HCT116 (cell line): ENCODE data around the gene HTR5A. TPM values are rescaled to one million over a fixed set of nuclear protein-coding genes. Genes with fewer than 3 reads are reported as not detected.

Experiments used
- ATAC-seq: fragments of 200-7000 bp; cut with Tn5 transposase; 2 replicates; pipeline ENCODE4 v1.9.1; 2020; ENCODE audit warnings: mild to moderate bottlenecking, moderate library complexity
- BruUV-seq: library from RNA; stranded (reverse); fragments of 400-500 nt; replicated peaks from 2 replicates; lab custom pipeline; 2021; lab: Mats Ljungman, UMichigan
- CTCF ChIA-PET: fragments of 300-600 bp; sonication (Branson Sonifier 250); formaldehyde crosslinking; loops from one replicate; lab custom pipeline; 2021; ENCODE audit warnings: antibody characterized with exemption; lab: Charles Lee
- POLR2A ChIA-PET: fragments of 300-600, 350-600 bp; sonication (Branson Sonifier 250); formaldehyde crosslinking; loops from one replicate; lab custom pipeline; 2021; ENCODE audit warnings: antibody characterized with exemption; lab: Charles Lee
- RAD21 ChIA-PET, 2 experiments: fragments of 300-600 bp; sonication (Branson Sonifier 250); formaldehyde crosslinking; loops; one replicate each; lab custom pipeline; 2023; ENCODE audit warnings: low total read pairs in 2 of 2; ENCODE audit not compliant: uncharacterized antibody in 2 of 2, unreplicated experiment in 2 of 2, low non-redundant PET in 1 of 2; lab: Charles Lee
- DNase-seq: peaks from one replicate; pipeline ENCODE4 v3.0.0-alpha.2; 2010; ENCODE audit warnings: low read depth, low spot score
- H2AFZ ChIP-seq: fragments of 200-600 bp; shearing (Covaris generic), sonication (generic); 2 replicates; pipeline ENCODE4 v1.6.1; 2017; ENCODE audit warnings: low read depth, mixed run types, mixed read lengths, antibody characterized with exemption, low read length; ENCODE audit not compliant: poor library complexity, severe bottlenecking
- H3K27ac ChIP-seq: 2 replicates; pipeline ENCODE4 v1.5.1; 2012; ENCODE audit warnings: low read depth, low read length
- H3K27me3 ChIP-seq: fragments of 200-600 bp; sonication (generic); 2 replicates; pipeline ENCODE4 v1.6.1; 2016; ENCODE audit warnings: mixed run types, low read length, mixed read lengths; ENCODE audit not compliant: insufficient read depth
- H3K36me3 ChIP-seq, 2 experiments: fragments of 200-500 bp in 1 of 2; fragments of 200-600 bp in 1 of 2; sonication (Bioruptor generic) in 1 of 2; sonication (generic) in 1 of 2; 2 replicates each; pipeline versions ENCODE4 v1.5.1 to v1.6.1; 2014 to 2016; ENCODE audit warnings: low read length in 2 of 2, inconsistent platforms in 1 of 2, mixed read lengths in 1 of 2, mixed run types in 1 of 2; ENCODE audit not compliant: insufficient read depth in 2 of 2, control insufficient read depth in 1 of 2
- H3K4me1 ChIP-seq, 2 experiments: fragments of 200-600 bp in 1 of 2; sonication (generic) in 1 of 2; 2 replicates each; pipeline versions ENCODE4 v1.5.1 to v1.6.1; 2012 to 2017; ENCODE audit warnings: low read length in 2 of 2, inconsistent platforms in 1 of 2, mild to moderate bottlenecking in 1 of 2, mixed read lengths in 1 of 2, mixed run types in 1 of 2, moderate library complexity in 1 of 2; ENCODE audit not compliant: insufficient read depth in 2 of 2, control insufficient read depth in 1 of 2
- H3K4me2 ChIP-seq: fragments of 200-600 bp; sonication (generic); 2 replicates; pipeline ENCODE4 v1.6.1; 2017; ENCODE audit warnings: mixed run types, low read length, mixed read lengths
- H3K4me3 ChIP-seq, 2 experiments: fragments of 200-600 bp in 1 of 2; sonication (generic) in 1 of 2; replicated peaks in 1 of 2; 2 replicates each; pipeline ENCODE4 v1.5.1; 2011 to 2016; ENCODE audit warnings: low read length in 2 of 2, control low read depth in 1 of 2, low read depth in 1 of 2, mild to moderate bottlenecking in 1 of 2, mixed read lengths in 1 of 2, mixed run types in 1 of 2
- H3K79me2 ChIP-seq: fragments of 200-600 bp; sonication (generic); 2 replicates; pipeline ENCODE4 v1.6.1; 2017; ENCODE audit warnings: mild to moderate bottlenecking, mixed run types, low read length, moderate library complexity, mixed read lengths; ENCODE audit not compliant: insufficient read depth
- H3K9ac ChIP-seq: fragments of 200-600 bp; sonication (generic); 2 replicates; pipeline ENCODE4 v1.6.1; 2016; ENCODE audit warnings: low read length, mixed read lengths
- H3K9me2 ChIP-seq: fragments of 200-600 bp; sonication (generic), shearing (Covaris generic); 2 replicates; pipeline ENCODE4 v1.6.1; 2017; ENCODE audit warnings: mixed run types, mild to moderate bottlenecking, moderate library complexity; ENCODE audit not compliant: insufficient read depth
- H3K9me3 ChIP-seq, 2 experiments: fragments of 200-500 bp in 1 of 2; fragments of 200-600 bp in 1 of 2; sonication (Bioruptor generic) in 1 of 2; sonication (generic) in 1 of 2; 2 replicates each; pipeline ENCODE4 v1.6.1; 2014 to 2017; ENCODE audit warnings: low read length in 2 of 2, mixed read lengths in 2 of 2, inconsistent platforms in 1 of 2, low read depth in 1 of 2, mild to moderate bottlenecking in 1 of 2, mixed run types in 1 of 2, moderate library complexity in 1 of 2; ENCODE audit not compliant: control insufficient read depth in 1 of 2, insufficient read depth in 1 of 2
- H4K20me1 ChIP-seq: fragments of 200-600 bp; sonication (generic), shearing (Covaris generic); 2 replicates; pipeline ENCODE4 v1.6.1; 2017; ENCODE audit warnings: mixed run types, mild to moderate bottlenecking, moderate library complexity; ENCODE audit not compliant: insufficient read depth
- ATF3 ChIP-seq: IDR thresholded peaks from 2 replicates; pipeline ENCODE4 v1.6.1; 2012
- CBX3 ChIP-seq: IDR thresholded peaks from 2 replicates; pipeline ENCODE4 v1.6.1; 2012; ENCODE audit warnings: low read depth
- CEBPB ChIP-seq: IDR thresholded peaks from 2 replicates; pipeline ENCODE4 v1.6.1; 2012; ENCODE audit warnings: low read depth
- FOSL1 ChIP-seq: IDR thresholded peaks from 2 replicates; pipeline ENCODE4 v1.6.1; 2012; ENCODE audit warnings: low read depth
- JUND ChIP-seq: IDR thresholded peaks from 2 replicates; pipeline ENCODE4 v1.6.1; 2012
- POLR2A ChIP-seq: IDR thresholded peaks from 2 replicates; pipeline ENCODE4 v1.7.0; 2011; ENCODE audit warnings: borderline replicate concordance; ENCODE audit not compliant: insufficient read depth, insufficient read length; ENCODE audit errors: extremely low read depth
- POLR2AphosphoS5 ChIP-seq: IDR thresholded peaks from 2 replicates; pipeline ENCODE4 v1.6.1; 2011; ENCODE audit warnings: mild to moderate bottlenecking, low read depth, low read length, moderate library complexity
- SIN3A ChIP-seq: IDR thresholded peaks from 2 replicates; pipeline ENCODE4 v1.6.1; 2012; ENCODE audit warnings: low read depth
- SP1 ChIP-seq: IDR thresholded peaks from 2 replicates; pipeline ENCODE4 v1.6.1; 2012; ENCODE audit warnings: low read depth
- TCF7L2 ChIP-seq: IDR thresholded peaks from 2 replicates; pipeline ENCODE4 v1.7.0; 2011; ENCODE audit warnings: borderline replicate concordance, inconsistent platforms; ENCODE audit not compliant: insufficient read depth, insufficient read length; ENCODE audit errors: extremely low read depth
- ZBTB33 ChIP-seq: IDR thresholded peaks from 2 replicates; pipeline ENCODE4 v1.6.1; 2011; ENCODE audit warnings: mild to moderate bottlenecking, low read length, moderate library complexity; ENCODE audit not compliant: insufficient replicate concordance; ENCODE audit errors: extremely low read depth
- ZNF274 ChIP-seq: fragments of 200-500 bp; sonication (Bioruptor generic); IDR thresholded peaks from 2 replicates; pipeline ENCODE4 v1.6.1; 2014; ENCODE audit warnings: mild to moderate bottlenecking, low read depth, low read length, inconsistent platforms
- intact Hi-C: fragments of 100-400 bp; cut with micrococcal nuclease; formaldehyde crosslinking; loops from 2 replicates; pipeline ENCODE4 v1.10.0; 2022
- total RNA-seq: library from RNA; stranded (reverse); gene quantifications from one replicate; pipeline ENCODE4 v1.2.1, GENCODE V29; 2021; ENCODE audit not compliant: unreplicated experiment

Gene HTR5A
- total RNA-seq, 1 experiment from 2014 or later, result not detected

- ATAC-seq, result no peak
- DNase-seq, result no peak
- Histone ChIP-seq H3K79me2 (no peaks in the 10 kb centered on the region), H3K4me3 (no peak overlapping the region), H2AFZ (no peak overlapping the region)
- no TSS peak for BruUV-seq
- no peak for TF ChIP-seq POLR2AphosphoS5
- TF ChIP-seq SP1, result no peak
- no peak for TF ChIP-seq POLR2A
- no peak for TF ChIP-seq SIN3A
- TF ChIP-seq CEBPB, result no peak
- no peak for TF ChIP-seq TCF7L2
- TF ChIP-seq ZNF274, result no peak
- TF ChIP-seq JUND, result no peak
- no peak for TF ChIP-seq CBX3
- TF ChIP-seq ATF3, result no peak
- TF ChIP-seq ZBTB33, result no peak
- no peak for TF ChIP-seq FOSL1
- TF ChIP-seq, all 23 proteins: peak for 0
- Histone ChIP-seq H3K9me2 (no peaks in the 10 kb centered on the region), H3K27ac (no peak overlapping the region), H3K36me3 (no peaks in the 10 kb centered on the region), H4K20me1 (no peaks in the 10 kb centered on the region), H3K9ac (no peak overlapping the region), H3K4me2 (no peak overlapping the region), H3K4me1 (no peaks in the 10 kb centered on the region), H3K27me3 (peaks cover 45% of the 10 kb centered on the region), H3K9me3 (no peaks in the 10 kb centered on the region)
- ChIA-PET POLR2A (no interaction called here), RAD21 (no interaction called here), CTCF (no interaction called here)
- intact Hi-C loops, result no loop called here
Observed at GRCh38 chr7:155109121-155109520, 39.0 kb downstream of the HTR5A start.
